GM19438 (cell line): ENCODE data around the gene SLC39A10.
"Not testable (repeated sequence)": the region's sequence is repeated elsewhere in the genome, so short reads cannot be mapped to it uniquely, and the experiment has no call there.

Experiments
- ATAC-seq: cut with Tn5 transposase; IDR thresholded peaks from one replicate; pipeline ENCODE4 v1.9.1; 2021; ENCODE audit warnings: low read depth; ENCODE audit not compliant: unreplicated experiment

SLC39A10 gene

GRCh38 chr2:195656859-195657633, at the start of gene SLC39A10:
TSS of gene SLC39A10 (plus strand) at chr2:195657226. CDS start at chr2:195680043, 22,817 bp downstream.
- peak; percentile 63 for ATAC-seq

GRCh38 chr2:195608768-195609454, 48.1 kb upstream of the SLC39A10 start:
- no peak for ATAC-seq

GRCh38 chr2:195610717-195611116, 46.3 kb upstream of the SLC39A10 start:
- no peak for ATAC-seq

GRCh38 chr2:195612611-195613495, 44.2 kb upstream of the SLC39A10 start:
- ATAC-seq: no peak

GRCh38 chr2:195613922-195614321, 43.1 kb upstream of the SLC39A10 start:
- no peak for ATAC-seq

- no peak for ATAC-seq
Observed at GRCh38 chr2:195619590-195619989, 37.4 kb upstream of the SLC39A10 start.

- ATAC-seq: no peak
Observed at GRCh38 chr2:195620501-195620900, 36.5 kb upstream of the SLC39A10 start.

GRCh38 chr2:195622966-195623365, 34.1 kb upstream of the SLC39A10 start:
- ATAC-seq: no peak

- no peak for ATAC-seq
Observed at GRCh38 chr2:195626507-195626906, 30.5 kb upstream of the SLC39A10 start.

GRCh38 chr2:195628666-195629065, 28.4 kb upstream of the SLC39A10 start:
- no peak for ATAC-seq

GRCh38 chr2:195632856-195633572, 24.0 kb upstream of the SLC39A10 start:
- ATAC-seq: no peak

- no peak for ATAC-seq
Observed at GRCh38 chr2:195633573-195633870, 23.5 kb upstream of the SLC39A10 start.

GRCh38 chr2:195633974-195634373, 23.1 kb upstream of the SLC39A10 start:
- ATAC-seq: no peak

GRCh38 chr2:195636890-195637289, 20.1 kb upstream of the SLC39A10 start:
- no peak for ATAC-seq

GRCh38 chr2:195638750-195639149, 18.3 kb upstream of the SLC39A10 start:
- ATAC-seq: no peak

GRCh38 chr2:195639238-195639858, 17.7 kb upstream of the SLC39A10 start:
- ATAC-seq: no peak

GRCh38 chr2:195639959-195640358, 17.1 kb upstream of the SLC39A10 start:
- ATAC-seq: no peak

GRCh38 chr2:195642027-195642678, 14.9 kb upstream of the SLC39A10 start:
- no peak for ATAC-seq

- no peak for ATAC-seq
Observed at GRCh38 chr2:195642679-195643068, 14.4 kb upstream of the SLC39A10 start.

- ATAC-seq: not testable (repeated sequence)
Observed at GRCh38 chr2:195644708-195645107, 12.3 kb upstream of the SLC39A10 start.
